Fibroblast of gingiva (primary cell): ENCODE results near the gene CNOT6L.
"Not testable (repeated sequence)": the region's sequence is repeated elsewhere in the genome, so short reads cannot be mapped to it uniquely, and the experiment has no call there.

Experiments
- DNase-seq: peaks from one replicate; pipeline ENCODE4 v3.0.0-alpha.2; 2011; ENCODE audit warnings: low read depth

CNOT6L gene

DNA sequence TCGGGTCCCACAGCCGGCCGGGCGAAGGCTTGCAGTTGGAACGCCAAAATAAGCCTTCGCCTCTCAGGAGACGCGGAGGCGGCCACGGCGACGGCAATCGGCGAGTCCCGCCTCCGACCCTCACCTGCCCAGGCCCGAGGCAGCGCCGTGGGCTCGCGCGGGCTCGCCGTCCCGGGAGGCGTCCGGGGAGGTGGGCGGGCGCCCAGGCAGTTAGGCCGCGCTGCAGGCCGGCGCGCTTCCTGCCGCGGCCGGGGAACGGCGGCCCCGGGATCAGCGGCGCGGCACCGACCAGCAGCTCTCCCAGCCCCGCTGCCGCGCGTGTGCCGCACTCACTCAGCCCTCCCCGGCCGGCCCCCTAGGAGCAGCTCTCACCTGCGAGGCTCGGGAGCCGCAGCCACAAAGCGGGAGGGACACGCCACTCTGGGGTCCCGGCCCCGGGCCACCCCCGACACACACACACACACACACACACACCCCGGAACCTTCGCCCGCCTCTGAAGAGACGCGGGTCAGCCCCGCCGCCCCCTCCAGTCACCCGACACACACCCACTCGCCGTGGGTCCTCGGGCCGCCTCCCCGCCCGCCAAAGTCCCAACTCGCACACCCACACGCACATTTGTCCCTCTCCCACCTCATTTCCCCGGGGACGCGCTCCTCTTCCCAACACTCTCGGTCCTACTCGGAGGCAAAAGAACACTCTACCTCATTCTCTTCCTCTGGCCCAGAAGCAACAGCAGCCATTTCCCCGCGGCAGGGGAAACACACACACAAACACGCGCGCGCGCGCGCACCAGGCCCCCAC is at the start of gene CNOT6L:
Gene CNOT6L, minus strand, starts transcription at position 767 of the 802 bp plus-strand sequence. Its CDS starts 60 bp downstream, at position 707.
- peak; percentile 80 for DNase-seq

DNA sequence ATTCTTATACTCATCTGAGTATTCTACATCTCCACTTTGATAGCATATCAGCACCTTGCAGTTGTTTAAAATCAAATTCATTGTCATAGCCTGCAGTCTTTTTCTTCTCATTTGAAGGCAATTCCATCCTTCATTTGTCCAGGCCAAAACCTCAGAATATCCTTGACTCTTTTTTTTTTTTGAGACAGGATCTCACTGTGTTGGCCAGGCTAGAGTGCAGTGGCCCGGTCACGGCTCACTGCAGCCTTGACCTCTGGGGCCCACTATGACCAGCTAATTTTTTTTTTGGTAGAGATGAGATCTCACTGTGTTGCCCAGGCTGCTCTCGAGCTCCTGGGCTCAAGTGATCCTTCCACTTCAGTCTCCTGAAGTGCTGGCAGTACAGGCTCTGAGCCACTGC is 46.1 kb upstream of the CNOT6L start:
- DNase-seq, result no peak

- DNase-seq, result not testable (repeated sequence)
These were observed 44.2 kb upstream of the CNOT6L start for GRCh38 chr4:77863341-77863740.

- DNase-seq, result peak; percentile 96
These were observed 43.5 kb upstream of the CNOT6L start, which contains the start of gene MRPL1 for GRCh38 chr4:77862478-77863216. Gene MRPL1 (plus strand): TSS chr4:77862830. CDS start chr4:77862849, 19 bp downstream.

GRCh38 chr4:77861495-77861894 is 42.3 kb upstream of the CNOT6L start:
- no peak for DNase-seq

- no peak for DNase-seq
These were observed 40.1 kb upstream of the CNOT6L start for GRCh38 chr4:77859256-77859655.

DNA sequence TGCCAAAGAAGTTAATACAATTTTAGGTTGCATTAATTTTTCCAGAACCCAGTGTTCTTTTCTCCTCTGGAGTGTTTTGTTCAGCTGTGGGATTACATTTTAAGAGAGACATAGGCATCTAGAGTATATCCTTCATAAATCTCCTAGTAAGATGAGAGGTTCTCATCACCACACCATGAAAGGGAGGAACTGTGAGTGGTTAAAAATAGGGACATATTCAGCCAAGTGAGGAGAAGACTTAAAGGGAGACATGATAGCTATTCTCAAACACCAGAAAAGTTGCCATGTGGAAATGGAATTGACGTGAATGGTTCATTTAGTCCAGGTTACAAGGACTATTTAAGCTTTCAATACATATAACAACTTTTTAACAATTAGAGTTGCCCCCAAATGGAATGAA is 37.0 kb upstream of the CNOT6L start:
- DNase-seq, result no peak

- no peak for DNase-seq
These were observed 35.4 kb upstream of the CNOT6L start for GRCh38 chr4:77854431-77855111.

GRCh38 chr4:77852892-77853495 is 33.8 kb upstream of the CNOT6L start:
- DNase-seq, result no peak

DNA sequence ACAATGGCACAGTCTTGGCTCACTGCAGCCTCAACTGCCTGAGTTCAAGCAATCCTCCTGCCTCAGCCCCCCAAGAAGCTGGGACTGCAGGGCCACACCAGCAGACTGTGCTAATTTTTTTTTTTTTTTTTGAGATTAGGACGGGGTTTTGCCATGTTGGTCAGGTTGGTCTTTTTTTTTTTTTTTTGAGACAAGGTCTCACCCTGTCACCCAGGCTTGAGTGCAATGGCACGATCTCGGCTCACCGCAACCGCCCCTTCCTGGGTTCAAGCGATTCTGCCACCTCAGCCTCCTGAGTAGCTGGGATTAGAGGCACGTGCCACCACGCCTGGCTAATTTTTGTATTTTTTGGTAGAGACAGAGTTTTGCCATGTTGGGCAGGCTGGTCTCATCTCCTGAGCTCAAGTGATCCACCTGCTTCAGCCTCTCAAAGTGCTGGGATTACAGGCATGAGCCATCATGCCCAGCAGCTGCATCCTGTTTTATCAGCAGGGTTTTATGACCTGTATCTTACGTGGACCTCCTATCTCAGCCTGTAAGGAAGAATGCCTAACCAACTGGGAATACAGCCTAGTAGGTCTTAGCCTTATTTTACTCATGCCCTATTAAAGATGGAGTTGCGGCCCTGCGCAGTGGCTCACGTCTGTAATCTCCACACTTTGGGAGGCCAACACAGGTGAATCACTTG is 30.3 kb upstream of the CNOT6L start:
- no peak for DNase-seq

GRCh38 chr4:77848508-77848907 is 29.3 kb upstream of the CNOT6L start:
- no peak for DNase-seq

GRCh38 chr4:77845929-77846328 is 26.8 kb upstream of the CNOT6L start:
- no peak for DNase-seq

DNA sequence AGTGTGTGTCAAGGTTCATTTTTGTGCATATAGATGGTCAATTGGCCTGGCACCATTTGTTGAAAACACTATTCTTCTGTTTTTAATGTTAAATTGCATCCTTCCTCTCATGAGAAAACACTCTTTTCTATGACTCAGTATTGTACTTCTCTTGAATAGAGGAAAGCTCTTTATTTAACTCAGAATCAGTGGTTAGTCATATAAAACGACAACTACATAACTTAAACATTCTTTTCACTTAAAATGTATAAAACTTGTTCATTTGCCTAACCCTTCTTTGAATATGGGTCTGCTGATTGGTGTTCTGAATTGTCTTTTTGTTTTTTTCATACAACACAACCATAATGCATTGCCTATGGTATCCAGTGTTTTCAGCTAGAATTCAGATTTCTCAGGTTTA is 26.2 kb upstream of the CNOT6L start:
- DNase-seq, result no peak

DNA sequence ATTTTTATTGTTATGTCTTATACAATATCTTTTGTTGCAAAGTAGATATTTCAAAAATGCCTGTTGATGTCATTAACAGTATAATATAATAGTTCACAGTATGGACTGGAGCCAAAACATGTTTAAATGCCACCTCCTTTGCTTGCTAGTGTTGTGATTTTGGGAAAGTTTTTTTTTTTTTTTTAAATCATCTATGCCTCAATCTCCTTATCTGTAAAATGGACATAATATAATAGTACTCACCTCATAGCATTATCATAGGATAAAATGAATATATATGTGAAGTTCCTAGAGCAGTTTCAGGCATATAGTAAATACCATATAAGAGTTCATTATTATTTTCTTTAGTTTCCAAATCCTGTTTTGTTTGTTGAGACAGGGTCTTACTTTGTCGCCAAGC is 25.2 kb upstream of the CNOT6L start:
- no peak for DNase-seq

- DNase-seq, result no peak
These were observed 24.5 kb upstream of the CNOT6L start for GRCh38 chr4:77843628-77844027.

- no peak for DNase-seq
These were observed 15.2 kb upstream of the CNOT6L start for GRCh38 chr4:77834403-77834802.

- DNase-seq, result no peak
These were observed 14.1 kb upstream of the CNOT6L start for GRCh38 chr4:77833126-77833724.

DNA sequence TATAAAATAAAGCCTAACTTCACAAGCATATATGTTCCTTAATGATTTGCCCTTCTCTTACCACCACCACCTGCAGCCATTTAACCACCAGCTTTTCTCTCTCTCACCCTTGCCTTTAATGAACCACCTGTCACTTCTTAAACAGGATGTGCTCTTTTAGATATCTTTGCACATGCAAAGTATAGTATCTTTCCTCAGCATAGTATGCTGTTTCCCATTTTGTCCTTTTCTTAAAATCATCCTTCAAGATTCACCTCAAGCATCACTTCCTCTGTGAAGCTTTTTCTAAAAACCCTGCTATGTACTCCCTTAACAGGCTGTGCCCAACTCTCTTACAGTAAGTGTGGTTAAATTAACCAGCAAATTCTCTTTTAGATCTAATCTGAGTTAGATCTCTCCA is 8.2 kb upstream of the CNOT6L start:
- no peak for DNase-seq

DNA sequence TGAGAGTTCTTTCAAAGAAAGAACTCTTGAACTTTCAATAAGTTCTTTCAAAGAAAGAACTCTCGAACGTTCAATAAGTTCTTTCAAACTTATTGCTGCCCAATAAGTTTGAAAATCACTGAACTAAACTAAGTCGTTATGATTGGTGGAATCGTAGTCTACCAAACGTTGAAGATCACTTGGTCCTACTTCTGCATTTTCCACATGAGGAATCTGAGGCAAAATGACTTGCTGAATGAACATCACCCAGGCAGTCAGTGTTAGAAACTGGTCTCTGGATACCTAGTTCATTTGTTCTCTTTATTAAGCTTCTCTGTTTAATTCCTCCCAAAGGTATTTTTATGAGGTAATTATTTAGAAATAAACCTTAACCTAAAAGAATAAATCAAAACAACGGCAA is 7.1 kb upstream of the CNOT6L start:
- DNase-seq, result no peak

DNA sequence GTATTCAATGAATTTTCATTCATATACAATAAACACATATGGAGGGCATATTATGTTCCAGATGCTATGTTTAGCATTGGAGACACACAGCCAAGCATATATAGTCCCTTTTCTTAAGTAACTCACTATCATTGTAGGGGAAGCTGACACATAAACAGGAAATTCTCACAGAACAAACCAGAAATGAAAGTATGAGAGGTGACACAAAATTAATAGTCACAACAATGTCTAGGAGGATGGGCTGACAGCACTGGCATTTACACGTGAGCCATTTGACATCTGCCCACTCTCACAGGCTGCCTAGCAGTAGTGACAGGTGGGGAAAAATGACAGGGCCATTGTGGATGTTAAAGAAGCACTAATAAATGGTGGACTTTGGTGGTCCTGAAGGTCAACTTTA is 2.6 kb upstream of the CNOT6L start:
- no peak for DNase-seq
